SK-N-SH treated with all-trans-retinoic acid at 6 μM for 48 hours (cell line): ENCODE data around the gene SERTAD2.
A peak's percentile ranks its signal among the peaks of the same experiment; 100 is the strongest.

Source experiments
- ATAC-seq: fragments of 200-7000 bp; cut with Tn5 transposase; 3 replicates; pipeline ENCODE4 v1.9.1; 2020; ENCODE audit warnings: mild to moderate bottlenecking, moderate library complexity
- ARNTL ChIP-seq: fragments of 450-650 bp; formaldehyde crosslinking; IDR thresholded peaks from 2 replicates; pipeline ENCODE4 v1.5.0; 2020; ENCODE audit warnings: low read depth, mild to moderate bottlenecking, moderate library complexity, borderline replicate concordance
- BACH2 ChIP-seq: fragments of 250-450 bp; sonication (Bioruptor Pico); IDR thresholded peaks from 2 replicates; pipeline ENCODE4 v1.9.0; 2021; ENCODE audit warnings: mild to moderate bottlenecking, borderline replicate concordance
- CREB5 ChIP-seq: fragments of 250-450 bp; sonication (Bioruptor Pico); IDR thresholded peaks from 2 replicates; pipeline ENCODE4 v1.5.1; 2020; ENCODE audit warnings: low read depth, mild to moderate bottlenecking, moderate library complexity
- CSDC2 ChIP-seq: fragments of 250-450 bp; sonication (Bioruptor Pico); IDR thresholded peaks from 2 replicates; pipeline ENCODE4 v1.5.0; 2020; ENCODE audit warnings: mild to moderate bottlenecking, moderate library complexity
- CSRNP3 ChIP-seq: fragments of 250-450 bp; sonication (Bioruptor Pico); IDR thresholded peaks from 2 replicates; pipeline ENCODE4 v1.5.1; 2021; ENCODE audit warnings: mild to moderate bottlenecking, moderate library complexity
- ESRRG ChIP-seq: fragments of 250-450 bp; sonication (Bioruptor Pico); IDR thresholded peaks from 2 replicates; pipeline ENCODE4 v1.6.1; 2021; ENCODE audit warnings: mild to moderate bottlenecking
- GLIS3 ChIP-seq: fragments of 250-450 bp; sonication (Bioruptor Pico); IDR thresholded peaks from 2 replicates; pipeline ENCODE4 v1.5.0; 2020; ENCODE audit warnings: mild to moderate bottlenecking, moderate library complexity
- ISL1 ChIP-seq: fragments of 250-450 bp; sonication (Bioruptor Pico); IDR thresholded peaks from 2 replicates; pipeline ENCODE4 v2.1.2; 2022; ENCODE audit warnings: mild to moderate bottlenecking, moderate library complexity
- OSR1 ChIP-seq: fragments of 250-450 bp; sonication (Bioruptor Pico); IDR thresholded peaks from 2 replicates; pipeline ENCODE4 v1.8.0; 2022; ENCODE audit warnings: moderate library complexity, mild to moderate bottlenecking, inconsistent platforms
- PATZ1 ChIP-seq: fragments of 250-450 bp; sonication (Bioruptor Pico); IDR thresholded peaks from 2 replicates; pipeline ENCODE4 v1.8.0; 2020; ENCODE audit warnings: mild to moderate bottlenecking, moderate library complexity, borderline replicate concordance
- POU6F1 ChIP-seq: fragments of 250-450 bp; sonication (Bioruptor Pico); IDR thresholded peaks from 2 replicates; pipeline ENCODE4 v1.8.0; 2021; ENCODE audit warnings: low read depth, mild to moderate bottlenecking, moderate library complexity, borderline replicate concordance
- PPARA ChIP-seq: fragments of 250-450 bp; sonication (Bioruptor Pico); IDR thresholded peaks from 2 replicates; pipeline ENCODE4 v1.5.0; 2020; ENCODE audit warnings: mild to moderate bottlenecking, borderline replicate concordance
- RARB ChIP-seq: fragments of 250-450 bp; sonication (Bioruptor Pico); IDR thresholded peaks from 2 replicates; pipeline ENCODE4 v1.8.0; 2021; ENCODE audit warnings: mild to moderate bottlenecking, moderate library complexity
- SNAI2 ChIP-seq: fragments of 250-450 bp; sonication (Bioruptor Pico); IDR thresholded peaks from 2 replicates; pipeline ENCODE4 v1.5.0; 2020; ENCODE audit warnings: mild to moderate bottlenecking, moderate library complexity
- TCF4 ChIP-seq: fragments of 250-450 bp; sonication (Bioruptor Pico); IDR thresholded peaks from 2 replicates; pipeline ENCODE4 v1.8.0; 2021; ENCODE audit warnings: mild to moderate bottlenecking, moderate library complexity, borderline replicate concordance
- TOX ChIP-seq: fragments of 250-450 bp; sonication (Bioruptor Pico); IDR thresholded peaks from 2 replicates; pipeline ENCODE4 v1.8.0; 2021; ENCODE audit warnings: mild to moderate bottlenecking, moderate library complexity, borderline replicate concordance
- TSHZ2 ChIP-seq: fragments of 250-450 bp; sonication (Bioruptor Pico); IDR thresholded peaks from 2 replicates; pipeline ENCODE4 v1.5.0; 2020; ENCODE audit warnings: mild to moderate bottlenecking, moderate library complexity
- ZC3H10 ChIP-seq: fragments of 250-450 bp; sonication (Bioruptor Pico); IDR thresholded peaks from 2 replicates; pipeline ENCODE4 v1.5.1; 2021; ENCODE audit warnings: mild to moderate bottlenecking, moderate library complexity
- ZFP3 ChIP-seq: fragments of 250-450 bp; sonication (Bioruptor Pico); IDR thresholded peaks from 2 replicates; pipeline ENCODE4 v1.5.0; 2020; ENCODE audit warnings: mild to moderate bottlenecking, moderate library complexity
- ZNF565 ChIP-seq: fragments of 450-650 bp; formaldehyde crosslinking; conservative IDR thresholded peaks from 2 replicates; pipeline ENCODE4 v1.5.0; 2020; ENCODE audit warnings: low read depth, mild to moderate bottlenecking, moderate library complexity
- ZNF70 ChIP-seq: fragments of 450-650 bp; formaldehyde crosslinking; IDR thresholded peaks from 2 replicates; pipeline ENCODE4 v1.5.0; 2020; ENCODE audit warnings: mild to moderate bottlenecking, moderate library complexity
- ZNF8 ChIP-seq: fragments of 450-650 bp; formaldehyde crosslinking; IDR thresholded peaks from 2 replicates; pipeline ENCODE4 v1.5.0; 2020; ENCODE audit warnings: mild to moderate bottlenecking, moderate library complexity

The SERTAD2 gene

GRCh38 chr2:64675860-64676259 is 22.1 kb upstream of the SERTAD2 start:
- ATAC-seq, result peak; percentile 43
- TF ChIP-seq ZNF8 (CRISPR knock-in tag), result no peak
- TF ChIP-seq CREB5 (CRISPR knock-in tag), result no peak

GRCh38 chr2:64672708-64673107 is 19.0 kb upstream of the SERTAD2 start:
- TF ChIP-seq BACH2 (CRISPR knock-in tag) (no peak), PPARA (CRISPR knock-in tag) (no peak), TCF4 (no peak), CREB5 (CRISPR knock-in tag) (no peak), PATZ1 (no peak), ZFP3 (no peak), TSHZ2 (CRISPR knock-in tag) (no peak), ZNF70 (CRISPR knock-in tag) (no peak), GLIS3 (CRISPR knock-in tag) (no peak), ZC3H10 (CRISPR knock-in tag) (no peak), SNAI2 (CRISPR knock-in tag) (no peak), CSDC2 (no peak), RARB (CRISPR knock-in tag) (no peak), ZNF8 (CRISPR knock-in tag) (no peak), ZNF565 (CRISPR knock-in tag) (no peak), ARNTL (CRISPR knock-in tag) (no peak), ISL1 (no peak), ESRRG (CRISPR knock-in tag) (no peak), TOX (no peak), CSRNP3 (no peak)
- ATAC-seq, result no peak

GRCh38 chr2:64670047-64670446 is 16.3 kb upstream of the SERTAD2 start:
- TF ChIP-seq OSR1 (CRISPR knock-in tag) (no peak), TCF4 (no peak)
- ATAC-seq, result no peak

GRCh38 chr2:64669288-64669687 is 15.6 kb upstream of the SERTAD2 start:
- ATAC-seq, result no peak
- TF ChIP-seq POU6F1 (CRISPR knock-in tag) (no peak), PPARA (CRISPR knock-in tag) (no peak), ESRRG (CRISPR knock-in tag) (no peak), CSDC2 (no peak), RARB (CRISPR knock-in tag) (no peak), OSR1 (CRISPR knock-in tag) (no peak), ZNF8 (CRISPR knock-in tag) (no peak), TOX (no peak), ARNTL (CRISPR knock-in tag) (no peak), TCF4 (no peak), ZFP3 (no peak), CSRNP3 (no peak), BACH2 (CRISPR knock-in tag) (no peak), ZNF70 (CRISPR knock-in tag) (no peak), SNAI2 (CRISPR knock-in tag) (no peak), ZNF565 (CRISPR knock-in tag) (no peak)
